A549 (cell line): ENCODE measurements around the gene NECAB3. TPM values are rescaled to one million over a fixed set of nuclear protein-coding genes. Genes with fewer than 3 reads are reported as not detected.
A peak's percentile ranks its signal among the peaks of the same experiment; 100 is the strongest.

ENCODE experiments used
- ATAC-seq, 2 experiments: fragments of 200-7000 bp in 1 of 2; fragments of >200 bp in 1 of 2; cut with Nextera tagmentation in 1 of 2; cut with Tn5 transposase in 1 of 2; 3 replicates each; pipeline versions ENCODE4 v1.8.0 to v1.9.1; 2018 to 2020; ENCODE audit warnings: mild to moderate bottlenecking in 1 of 2, moderate library complexity in 1 of 2
- CTCF ChIA-PET: fragments of 300-600 bp; sonication (Branson Sonifier 250); formaldehyde crosslinking; extraction: SDS; loops from one replicate; lab custom pipeline; 2021; ENCODE audit warnings: antibody characterized with exemption, inconsistent platforms; lab: Yijun Ruan, JAX
- POLR2A ChIA-PET: fragments of 350-600 bp; formaldehyde crosslinking; extraction: SDS; loops from one replicate; lab custom pipeline; 2021; ENCODE audit warnings: antibody characterized with exemption, inconsistent platforms; lab: Yijun Ruan, JAX
- DNase-seq, 2 experiments: peaks; one replicate each; pipeline versions ENCODE4 v3.0.0 to v3.0.0-alpha.2; 2011 to 2016; ENCODE audit warnings: low read depth in 1 of 2, low spot score in 1 of 2
- FAIRE-seq: peaks from 2 replicates; lab custom pipeline; 2011; peaks lifted over from hg19 to GRCh38; lab: Jason Lieb, UNC
- H3K27ac ChIP-seq, 2 experiments: fragments of >200 bp; sonication (Bioruptor Twin); formaldehyde crosslinking; 3 replicates each; pipeline ENCODE4 v1.5.1; 2016 to 2017
- H3K4me1 ChIP-seq: fragments of >200 bp; sonication (Bioruptor Twin); formaldehyde crosslinking; 3 replicates; pipeline ENCODE4 v1.6.1; 2016
- H3K4me2 ChIP-seq: fragments of >200 bp; sonication (Bioruptor Twin); formaldehyde crosslinking; 3 replicates; pipeline ENCODE4 v1.6.1; 2016
- H3K4me3 ChIP-seq: fragments of >200 bp; sonication (Bioruptor Twin); formaldehyde crosslinking; 3 replicates; pipeline ENCODE4 v1.5.1; 2016
- H3K9me3 ChIP-seq: fragments of >200 bp; sonication (Bioruptor Twin); formaldehyde crosslinking; 3 replicates; pipeline ENCODE4 v1.6.1; 2016
- CBX2 ChIP-seq: fragments of 200-600 bp; sonication (generic); IDR thresholded peaks from 2 replicates; pipeline ENCODE4 v1.6.1; 2016; ENCODE audit warnings: low read depth, mild to moderate bottlenecking, borderline replicate concordance
- CBX8 ChIP-seq: fragments of 200-600 bp; sonication (generic); IDR thresholded peaks from 2 replicates; pipeline ENCODE4 v1.6.1; 2016
- CEBPB ChIP-seq, 2 experiments: fragments of >200 bp in 1 of 2; sonication (Bioruptor Twin) in 1 of 2; formaldehyde crosslinking in 1 of 2; IDR thresholded peaks; 2 replicates each; pipeline ENCODE4 v1.6.1; 2012 to 2016
- CHD4 ChIP-seq: fragments of 200-600 bp; sonication (generic); IDR thresholded peaks from 2 replicates; pipeline ENCODE4 v1.6.1; 2016; ENCODE audit warnings: antibody characterized with exemption, mild to moderate bottlenecking, borderline replicate concordance
- CTCF ChIP-seq: fragments of >200 bp; sonication (Bioruptor Twin); formaldehyde crosslinking; IDR thresholded peaks from 3 replicates; pipeline ENCODE4 v1.5.1; 2016
- EHF ChIP-seq: fragments of 250-450 bp; sonication (Bioruptor Pico); IDR thresholded peaks from 2 replicates; pipeline ENCODE4 v1.5.0; 2020; ENCODE audit warnings: mild to moderate bottlenecking
- ESRRA ChIP-seq: fragments of 150-350 bp; IDR thresholded peaks from 2 replicates; pipeline ENCODE4 v1.6.1; 2014; ENCODE audit warnings: mild to moderate bottlenecking, low read length, borderline replicate concordance
- HES2 ChIP-seq: fragments of >200 bp; sonication (Bioruptor Twin); formaldehyde crosslinking; IDR thresholded peaks from 2 replicates; pipeline ENCODE4 v1.6.1; 2016
- HMGXB4 ChIP-seq: fragments of 250-450 bp; sonication (Bioruptor Pico); IDR thresholded peaks from 2 replicates; pipeline ENCODE4 v1.5.0; 2021; ENCODE audit warnings: mild to moderate bottlenecking, moderate library complexity, borderline replicate concordance
- JUN ChIP-seq, 2 experiments: fragments of >200 bp; sonication (Bioruptor Twin); formaldehyde crosslinking; IDR thresholded peaks; 2 replicates in 1 of 2; 3 replicates in 1 of 2; pipeline ENCODE4 v1.6.1; 2016 to 2017
- KDM1A ChIP-seq: fragments of 200-600 bp; sonication (generic); IDR thresholded peaks from 2 replicates; pipeline ENCODE4 v1.6.1; 2016; ENCODE audit warnings: low read depth, mild to moderate bottlenecking
- KDM5A ChIP-seq: fragments of 200-600 bp; sonication (generic); IDR thresholded peaks from 2 replicates; pipeline ENCODE4 v1.6.1; 2016; ENCODE audit warnings: antibody characterized with exemption, mild to moderate bottlenecking
- NPAS2 ChIP-seq: fragments of 250-450 bp; sonication (Bioruptor Pico); IDR thresholded peaks from 2 replicates; pipeline ENCODE4 v1.8.0; 2022; ENCODE audit warnings: mild to moderate bottlenecking, moderate library complexity, borderline replicate concordance
- NR3C1 ChIP-seq: fragments of >200 bp; sonication (Bioruptor Twin); formaldehyde crosslinking; IDR thresholded peaks from 3 replicates; pipeline ENCODE4 v1.6.1; 2017
- PBX3 ChIP-seq: IDR thresholded peaks from 2 replicates; pipeline ENCODE4 v1.6.1; 2012
- POLR2A ChIP-seq: IDR thresholded peaks from 2 replicates; pipeline ENCODE4 v1.6.1; 2012; ENCODE audit warnings: mild to moderate bottlenecking, low read length
- RARB ChIP-seq: fragments of 250-450 bp; sonication (Bioruptor Pico); IDR thresholded peaks from 2 replicates; pipeline ENCODE4 v1.8.0; 2021; ENCODE audit warnings: mild to moderate bottlenecking, moderate library complexity
- TFCP2L1 ChIP-seq: fragments of 250-450 bp; sonication (Bioruptor Pico); IDR thresholded peaks from 2 replicates; pipeline ENCODE4 v1.5.0; 2021; ENCODE audit warnings: mild to moderate bottlenecking
- USF2 ChIP-seq: fragments of 450-650 bp; IDR thresholded peaks from 2 replicates; pipeline ENCODE4 v1.6.1; 2014; ENCODE audit warnings: antibody characterized with exemption
- ZC3H11A ChIP-seq: fragments of 450-650 bp; IDR thresholded peaks from 2 replicates; pipeline ENCODE4 v1.6.1; 2014; ENCODE audit warnings: antibody characterized with exemption, mild to moderate bottlenecking
- ZNF302 ChIP-seq: fragments of 250-450 bp; sonication (Bioruptor Pico); IDR thresholded peaks from 2 replicates; pipeline ENCODE4 v1.9.0; 2021; ENCODE audit warnings: inconsistent platforms, mild to moderate bottlenecking, moderate library complexity
- WGBS: methylation state at CpG from one replicate; pipeline ENCODE4 v1.1.6; 2017; ENCODE audit errors: missing lambda C conversion rate; 5-methylcytosine and 5-hydroxymethylcytosine counted together
- polyA plus RNA-seq, 4 experiments: library from polyadenylated mRNA; depleted of rRNA in 3 of 4; stranded (reverse); fragments of >200 nt; fragmentation: RNase III in 1 of 4; extraction: RNeasy Plus Mini Kit Qiagen cat#74134 plus additional on column Dnase treatment in 1 of 4; gene quantifications; 2 replicates in 3 of 4; 3 replicates in 1 of 4; pipeline ENCODE4 v1.2.3, GENCODE V29; 2011 to 2017

NECAB3 gene
- polyA plus RNA-seq, 2 of the 4 experiments (the other 2 are of a cell fraction): 9.3 to 19.3 TPM

- DNase-seq (no peak), FAIRE-seq (no peak), ATAC-seq (no peak)
- H3K4me2 ChIP-seq: peak overlapping the region; percentile 42
- 63% methylated on average over 14 of the region's 14 CpGs for WGBS
- ChIA-PET POLR2A (no interaction called here), CTCF (no interaction called here)
- H3K4me1 ChIP-seq: peaks cover 24% of the 10 kb centered on the region
- no peak overlapping the region for H3K4me3 ChIP-seq
- TF ChIP-seq KDM1A: no peak
- TF ChIP-seq ESRRA: 0 out of 2 replicates have a peak, but pooled peaks have one; percentile 3
- no peaks in the 10 kb centered on the region for H3K9me3 ChIP-seq
- H3K27ac ChIP-seq: no peak overlapping the region
Observed at GRCh38 chr20:33710681-33711445, 36.6 kb upstream of the NECAB3 start.

GRCh38 chr20:33709905-33710541 lies 35.8 kb upstream of the NECAB3 start:
- WGBS: 76% methylated on average over 11 of the region's 16 CpGs
- Histone ChIP-seq H3K27ac (peak overlapping the region in 1 of 2 experiments; percentile 46; a peak in 1 of 6 replicates), H3K4me2 (peak overlapping the region; percentile 22; the same call in 2 of the 3 replicates), H3K4me3 (no peak overlapping the region), H3K4me1 (peaks cover 24% of the 10 kb centered on the region), H3K9me3 (no peaks in the 10 kb centered on the region)
- DNase-seq: no peak
- ChIA-PET POLR2A (no interaction called here), CTCF (no interaction called here)
- TF ChIP-seq CTCF (no peak), CBX2 (no peak), KDM5A (no peak), TFCP2L1 (CRISPR knock-in tag) (no peak), POLR2A (no peak), RARB (CRISPR knock-in tag) (no peak), KDM1A (no peak), CHD4 (no peak), CBX8 (no peak), PBX3 (no peak), JUN (IDR thresholded peaks at IDR 0.05) (no peak)
- no peak for FAIRE-seq
- ATAC-seq: no peak

- peak overlapping the region in 1 of 2 experiments; percentile 46; a peak in 1 of 6 replicates for H3K27ac ChIP-seq
- ChIA-PET CTCF (interaction anchor here (0.6 to 1.4 kb wide), 3 partner anchors 11 to 1167 kb away, joined by 3 to 5 read pairs (median 3); partner anchors contain the start of gene PXMP4), POLR2A (no interaction called here)
- peak; percentile 73; the same call in 1 of the 2 replicates for TF ChIP-seq ESRRA
- TF ChIP-seq USF2: no peak
- H3K9me3 ChIP-seq: no peaks in the 10 kb centered on the region
- no peak overlapping the region for H3K4me3 ChIP-seq
- no peak for DNase-seq
- H3K4me2 ChIP-seq: no peak overlapping the region
- ATAC-seq: no peak
- H3K4me1 ChIP-seq: peaks cover 24% of the 10 kb centered on the region
- 71% methylated on average over 1 of the region's 2 CpGs for WGBS
- no peak for FAIRE-seq
Observed at GRCh38 chr20:33709398-33709797, 35.2 kb upstream of the NECAB3 start.

- FAIRE-seq (no peak), DNase-seq (no peak), ATAC-seq (no peak)
- CTCF ChIA-PET: interaction anchor here (0.9 kb wide), 1 partner anchor 13 kb away, joined by 7 read pairs; no protein-coding TSS in a partner anchor
- Histone ChIP-seq H3K27ac (no peak overlapping the region), H3K4me3 (no peak overlapping the region), H3K9me3 (no peaks in the 10 kb centered on the region), H3K4me2 (no peak overlapping the region), H3K4me1 (peaks cover 24% of the 10 kb centered on the region)
- POLR2A ChIA-PET: no interaction called here
- WGBS: 97% methylated on average over 11 of the region's 11 CpGs
- TF ChIP-seq CBX8: no peak
- no peak for TF ChIP-seq HMGXB4
- no peak for TF ChIP-seq CEBPB (IDR thresholded peaks at IDR 0.05)
- TF ChIP-seq NR3C1: no peak
- TF ChIP-seq ESRRA: no peak
- no peak for TF ChIP-seq EHF (CRISPR knock-in tag)
- TF ChIP-seq NPAS2: no peak
- TF ChIP-seq HES2: no peak
- TF ChIP-seq ZC3H11A: no peak
- TF ChIP-seq ZNF302 (CRISPR knock-in tag): no peak
Observed at GRCh38 chr20:33707668-33708067, 33.4 kb upstream of the NECAB3 start.
